HG02981 (cell line): ENCODE measurements around the gene UACA.
"Not testable (repeated sequence)": the region's sequence is repeated elsewhere in the genome, so short reads cannot be mapped to it uniquely, and the experiment has no call there.

ENCODE experiments used
- ATAC-seq: cut with Tn5 transposase; IDR thresholded peaks from one replicate; pipeline ENCODE4 v1.9.1; 2021; ENCODE audit warnings: mild to moderate bottlenecking, moderate library complexity; ENCODE audit not compliant: unreplicated experiment

Gene UACA

DNA sequence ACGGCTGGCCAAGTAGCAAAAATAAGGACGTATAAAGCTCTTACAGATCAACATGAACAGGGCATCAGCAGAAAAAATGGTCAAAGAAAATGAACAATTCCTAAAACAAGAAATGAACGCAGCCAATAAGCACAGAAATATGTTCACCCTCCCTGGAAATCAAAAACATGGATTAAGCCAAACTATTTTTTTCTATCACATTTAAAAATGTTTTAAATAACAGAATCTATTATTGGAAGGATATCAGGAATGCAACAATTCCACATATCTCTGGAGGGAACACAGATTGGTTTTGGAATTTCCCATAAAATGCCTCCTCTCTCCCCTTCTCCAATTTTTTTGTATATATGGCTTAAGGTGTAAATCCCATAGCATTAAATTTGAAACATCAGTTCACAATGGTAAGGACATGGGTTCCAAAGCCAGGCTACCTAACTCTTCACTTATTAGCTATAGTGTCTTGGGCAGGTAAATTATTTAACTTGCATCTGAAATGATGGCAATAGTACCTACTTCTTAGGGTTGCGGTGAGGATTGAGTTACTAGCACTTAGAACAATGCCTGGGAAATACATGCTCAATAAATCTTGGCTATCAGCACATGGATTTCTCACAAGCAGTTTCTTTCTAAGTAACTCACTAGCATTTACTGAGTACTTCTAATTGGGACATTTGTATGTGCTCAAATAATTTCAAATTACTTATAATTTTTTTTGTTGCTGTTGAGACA, 10.1 kb downstream of the UACA start:
- no peak for ATAC-seq

GRCh38 chr15:70752193-70752635, 11.1 kb downstream of the UACA start:
- ATAC-seq, result no peak

DNA sequence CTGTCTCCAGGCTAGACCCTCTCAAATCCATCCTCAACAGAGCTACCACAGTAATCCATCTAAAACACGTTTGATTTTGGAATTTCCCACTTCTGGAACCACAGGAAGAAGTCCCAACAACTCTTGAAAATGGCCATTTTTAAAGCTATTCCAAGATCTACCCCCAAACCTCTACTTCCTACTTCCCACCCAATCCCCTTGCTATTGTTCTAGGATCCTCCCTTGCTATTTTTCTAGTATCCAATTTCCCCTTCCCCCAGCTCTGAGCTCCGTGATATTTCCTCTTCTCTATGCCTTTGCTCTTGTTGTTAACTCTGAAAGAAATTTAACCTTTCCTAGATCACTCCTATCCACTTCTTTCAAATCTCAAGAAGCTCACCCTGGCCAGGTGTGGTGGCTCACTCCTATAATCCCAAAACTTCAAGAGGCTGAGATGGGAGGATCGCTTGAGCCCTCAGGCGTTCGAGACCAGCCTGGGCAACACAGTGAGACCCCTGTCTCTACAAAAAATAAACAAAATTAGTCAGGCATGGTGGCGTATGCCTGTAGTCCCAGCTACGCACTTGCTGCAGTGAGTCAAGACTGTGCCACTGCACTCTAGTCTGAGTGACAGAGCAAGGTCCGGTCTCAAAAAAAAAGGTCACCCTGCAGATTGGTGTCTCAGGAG, 13.0 kb downstream of the UACA start:
- ATAC-seq, result no peak

DNA sequence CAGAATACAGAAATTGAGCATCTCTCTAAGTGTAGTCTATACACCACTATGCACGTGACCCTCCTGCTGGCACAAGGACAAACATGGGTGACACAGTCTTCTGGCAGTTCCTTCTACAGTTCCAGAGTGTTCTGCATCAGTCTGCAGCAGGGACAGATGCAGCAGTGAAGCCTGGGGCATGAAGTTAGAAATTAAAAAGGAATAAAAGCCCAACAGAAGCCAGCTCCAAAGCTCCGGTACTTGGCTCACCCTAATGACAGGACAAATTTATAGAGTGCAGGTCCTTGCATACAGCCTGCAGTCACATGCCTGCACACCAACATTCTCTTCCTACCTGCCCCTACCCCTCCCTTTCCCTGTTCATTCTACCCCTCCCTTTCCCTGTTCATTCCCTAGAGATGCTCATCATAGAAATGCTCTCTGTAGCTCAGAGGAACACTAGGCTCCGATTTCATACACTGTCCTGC, 15.0 kb downstream of the UACA start:
- no peak for ATAC-seq

DNA sequence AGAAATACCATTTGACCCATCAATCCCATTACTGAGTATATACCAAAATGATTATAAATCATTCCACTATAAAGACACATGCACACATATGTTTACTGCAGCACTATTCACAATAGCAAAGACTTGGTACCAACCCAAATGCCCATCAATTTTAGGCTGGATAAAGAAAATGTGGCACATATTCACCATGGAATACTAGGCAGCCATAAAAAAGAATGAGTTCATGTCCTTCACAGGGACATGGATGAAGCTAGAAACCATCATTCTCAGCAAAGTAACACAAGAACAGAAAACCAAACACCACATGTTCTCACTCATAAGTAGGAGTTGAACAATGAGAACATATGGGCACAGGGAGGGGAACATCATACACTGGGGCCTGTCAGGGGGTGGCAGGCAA, 16.8 kb downstream of the UACA start:
- not testable (repeated sequence) for ATAC-seq

- ATAC-seq, result no peak
Observed at GRCh38 chr15:70742928-70743327, 20.4 kb downstream of the UACA start.

DNA sequence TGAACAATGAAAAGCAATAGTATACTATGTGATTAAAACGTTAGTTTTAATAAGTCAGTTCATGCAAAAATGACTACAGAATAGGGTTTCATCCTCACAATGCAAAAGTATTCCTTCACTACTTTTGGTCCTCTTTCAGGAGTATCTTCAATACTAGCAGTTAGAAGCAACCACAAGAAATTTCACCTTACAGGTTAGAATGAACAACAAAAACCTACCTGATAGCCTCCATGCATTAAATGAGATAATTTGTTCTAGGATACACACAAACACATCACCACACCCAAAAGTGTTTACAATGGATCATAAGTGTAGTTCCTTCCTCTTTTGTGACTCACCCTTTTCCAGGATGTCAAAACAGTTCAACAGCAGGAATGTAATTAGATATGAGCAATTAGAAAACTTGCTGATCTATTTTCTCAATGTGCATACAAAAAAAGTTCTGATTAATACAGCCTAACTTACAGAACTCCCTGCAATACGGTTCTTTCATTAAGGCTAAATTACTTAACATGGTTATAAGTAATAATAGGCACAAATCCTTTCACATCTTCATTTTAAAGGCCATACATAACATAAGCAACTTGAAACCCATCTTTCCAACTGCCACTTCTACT, 21.6 kb downstream of the UACA start:
- no peak for ATAC-seq

- ATAC-seq, result no peak
Observed at GRCh38 chr15:70741107-70741531, 22.2 kb downstream of the UACA start.

DNA sequence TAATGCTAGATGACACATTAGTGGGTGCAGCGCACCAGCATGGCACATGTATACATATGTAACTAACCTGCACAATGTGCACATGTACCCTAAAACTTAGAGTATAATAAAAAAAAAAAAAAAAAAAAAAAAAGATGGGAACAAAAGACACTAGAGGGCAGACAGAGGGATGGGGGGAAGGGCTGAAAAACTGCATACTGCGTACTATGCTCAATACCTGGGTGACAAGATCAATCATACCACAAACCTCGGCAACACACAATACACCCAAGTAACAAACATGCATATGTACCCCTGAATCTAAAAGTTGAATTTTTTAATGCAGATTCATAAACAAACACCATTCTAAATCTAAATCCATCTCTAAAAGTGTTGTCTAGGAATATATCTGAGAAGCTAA, 28.3 kb downstream of the UACA start:
- ATAC-seq, result not testable (repeated sequence)

DNA sequence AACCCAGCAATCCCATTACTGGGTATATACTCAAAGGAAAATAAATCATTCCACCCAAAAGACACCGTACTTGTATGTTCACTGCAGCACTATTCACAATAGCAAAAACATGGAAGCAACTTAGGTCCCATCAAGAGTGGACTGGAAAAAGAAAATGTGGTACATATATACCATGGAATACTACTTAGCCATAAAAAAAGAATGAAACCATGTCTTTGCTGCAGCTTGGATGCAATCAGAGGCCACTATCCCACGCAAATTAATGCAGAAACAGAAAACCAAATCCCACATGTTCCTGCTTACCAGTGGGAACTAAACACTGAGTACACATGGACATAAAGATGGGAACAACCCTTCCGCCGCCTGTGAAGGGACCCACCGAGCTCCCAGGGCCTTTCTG, 34.2 kb downstream of the UACA start:
- no peak for ATAC-seq

GRCh38 chr15:70726753-70727152, 36.6 kb downstream of the UACA start:
- ATAC-seq, result no peak

DNA sequence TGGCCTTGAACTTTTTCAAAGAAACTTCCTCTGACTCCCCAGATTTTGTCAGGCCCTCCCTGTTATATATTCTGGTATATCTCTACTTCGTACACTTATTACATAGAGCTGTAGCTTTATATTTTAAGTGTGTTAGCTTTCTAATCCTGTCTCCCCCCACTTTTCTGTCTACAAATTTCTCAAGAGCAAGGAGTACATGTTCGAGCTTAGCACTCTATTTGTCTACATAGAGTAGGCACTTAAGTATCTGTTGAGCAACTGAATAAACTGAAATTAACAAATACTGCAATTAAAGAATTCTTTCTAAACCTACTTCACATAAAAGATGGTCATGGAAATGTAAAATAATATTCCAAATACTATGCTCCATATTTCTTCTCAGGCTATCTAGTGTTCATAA, 39.4 kb downstream of the UACA start:
- no peak for ATAC-seq

- ATAC-seq, result no peak
Observed at GRCh38 chr15:70723122-70723422, 40.3 kb downstream of the UACA start.

DNA sequence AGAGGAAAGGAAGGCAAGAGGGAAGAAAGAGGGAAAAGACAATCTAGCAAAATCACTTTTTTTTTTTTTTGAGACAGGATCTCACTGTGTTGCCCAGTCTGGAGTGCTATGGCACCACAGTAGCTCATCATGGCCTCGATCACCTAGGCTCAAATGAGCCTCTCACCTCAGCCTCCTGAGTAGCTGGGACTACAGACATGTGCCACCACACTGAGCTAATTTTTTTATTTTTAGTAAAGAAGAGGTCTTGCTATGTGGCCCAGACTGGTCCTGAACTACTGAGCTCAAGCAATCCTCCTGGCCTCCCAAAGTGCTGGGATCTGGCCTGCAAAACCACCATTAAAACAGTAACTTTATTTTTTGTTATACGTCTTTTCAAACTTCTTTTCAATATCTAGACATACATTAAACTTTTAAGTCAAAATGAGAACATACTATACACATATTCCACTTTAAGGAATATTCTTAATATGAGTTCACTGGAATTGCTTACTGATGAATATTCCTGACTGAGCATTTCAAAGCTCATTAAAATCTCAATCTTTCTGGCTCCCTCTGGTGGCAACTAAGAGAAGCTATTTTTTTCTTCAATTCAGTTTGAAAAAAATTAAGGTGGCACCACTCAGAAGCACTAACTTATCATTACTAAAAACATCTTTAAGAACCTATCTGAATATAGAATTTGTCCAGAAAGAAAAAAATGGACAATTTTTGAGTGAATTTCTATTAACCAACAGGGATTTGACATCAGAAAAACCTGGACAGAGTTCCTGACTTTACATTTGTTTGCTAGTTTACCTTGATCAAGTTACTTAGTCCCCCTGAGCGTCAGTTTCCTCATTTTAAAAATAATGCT, 40.9 kb downstream of the UACA start:
- no peak for ATAC-seq

GRCh38 chr15:70720228-70721016, 42.9 kb downstream of the UACA start:
- ATAC-seq, result no peak

- ATAC-seq, result no peak
Observed at GRCh38 chr15:70717237-70717793, 46.0 kb downstream of the UACA start.

DNA sequence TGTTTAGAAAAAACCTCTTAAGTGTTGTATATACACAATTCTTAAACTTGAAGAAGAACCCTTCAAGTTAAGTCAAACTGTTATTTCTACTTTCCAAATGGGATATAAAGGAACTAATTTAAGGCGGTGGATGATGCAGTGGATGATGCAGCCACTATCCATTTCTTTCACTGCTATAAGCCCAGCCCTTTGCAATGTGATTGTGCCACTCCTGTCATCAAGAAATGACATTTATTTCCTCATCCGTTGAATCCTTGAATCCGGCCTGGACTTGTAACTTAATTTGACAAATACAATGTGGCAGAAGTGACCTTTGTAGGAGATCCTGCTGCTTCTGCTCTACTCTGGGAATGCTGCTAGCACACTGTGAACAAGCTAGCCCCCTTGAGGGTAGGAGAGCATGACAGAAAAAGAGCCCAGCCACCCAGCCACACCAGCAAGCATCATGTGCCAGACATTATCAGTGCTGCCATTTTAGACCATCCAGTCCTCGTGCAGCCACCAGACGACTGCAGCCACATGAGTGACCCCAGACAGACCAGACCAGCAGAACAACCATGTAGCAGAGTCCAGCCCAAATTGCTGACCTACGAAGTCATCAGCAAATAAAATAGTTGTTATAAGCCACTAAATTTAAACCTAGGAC, 47.4 kb downstream of the UACA start:
- ATAC-seq, result no peak

- no peak for ATAC-seq
Observed at GRCh38 chr15:70714565-70714964, 48.8 kb downstream of the UACA start.

GRCh38 chr15:70714015-70714414, 49.3 kb downstream of the UACA start:
- ATAC-seq, result no peak

DNA sequence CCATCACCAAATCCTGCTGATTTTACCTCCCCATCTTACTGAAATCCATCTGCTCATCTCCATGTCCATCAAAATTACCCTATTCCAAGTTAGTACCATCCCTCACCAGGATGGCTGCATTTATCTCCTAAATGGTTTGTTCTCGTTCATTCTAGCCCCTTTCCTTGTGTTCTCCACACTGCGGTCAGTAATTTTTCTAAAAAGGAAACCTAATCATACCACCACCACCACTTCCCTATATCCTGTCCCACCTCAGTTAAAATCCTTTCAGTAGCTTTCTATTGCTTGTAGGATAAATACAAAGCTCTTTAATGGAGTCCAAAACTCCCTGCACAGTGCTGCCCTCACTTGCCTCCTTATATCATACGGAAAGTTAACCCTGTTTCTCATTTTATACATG, 51.1 kb downstream of the UACA start:
- no peak for ATAC-seq
